ENCODE data around the gene HMGXB3. TPM values are rescaled to one million over a fixed set of nuclear protein-coding genes. Genes with fewer than 3 reads are reported as not detected.

The HMGXB3 gene
- total RNA-seq, 1 experiment from 2014 or later: 26.9 TPM

GRCh38 chr5:150006318-150006717 is 5.8 kb downstream of the HMGXB3 start:
- no peak overlapping the region for H3T11ph ChIP-seq (ENCODE audit: low read length)
- no peak overlapping the region for H2BK20ac ChIP-seq (ENCODE audit: low read depth, low read length, poor library complexity, severe bottlenecking)
- no peak overlapping the region for H3K23ac ChIP-seq (ENCODE audit: insufficient read length, low read depth, low read length)
- no peak overlapping the region for H4K8ac ChIP-seq (replicated peaks; ENCODE audit: insufficient read length, low read depth, low read length)
- no peaks in the 10 kb centered on the region for H3K9me3 ChIP-seq (ENCODE audit: control insufficient read depth, low read depth, low read length)
- H3K79me1 ChIP-seq (ENCODE audit: insufficient read depth, low read depth, low read length, poor library complexity, severe bottlenecking): no peaks in the 10 kb centered on the region
- WGBS (ENCODE audit: extremely low coverage, insufficient read length, low lambda C conversion rate): no CpG with 5 or more reads among the region's 4 CpGs
- no peak overlapping the region for H2BK15ac ChIP-seq (ENCODE audit: low read depth, low read length)
- H4K91ac ChIP-seq (ENCODE audit: insufficient read length, low read depth, low read length): no peak overlapping the region
- Mint-ChIP-seq H3K4me1 (peaks cover 8 to 13% of the 10 kb centered on the region in 2 experiments), H3K27me3 (ENCODE audit: low read depth) (no peaks in the 10 kb centered on the region), H3K9me3 (no peaks in the 10 kb centered on the region), H3K4me3 (no peak overlapping the region), H3K36me3 (ENCODE audit: insufficient read depth in 1 of 3, low read depth in 3 of 3) (peaks cover 26 to 50% (median 43%) of the 10 kb centered on the region in 3 experiments; a peak in 6 of 7 replicates), H3K27ac (no peak overlapping the region)
- no peaks in the 10 kb centered on the region for H3K27me3 ChIP-seq (ENCODE audit: insufficient read depth, low read length)
- H3K18ac ChIP-seq (ENCODE audit: insufficient read length, low read depth, low read length): no peak overlapping the region
- no peak overlapping the region for H3K27ac ChIP-seq (ENCODE audit: insufficient read length, low read depth, low read length)
- H3K4me1 ChIP-seq (ENCODE audit: insufficient read depth, low read length): peaks cover under 1% of the 10 kb centered on the region; the same call in 1 of the 2 replicates
- peaks cover 3% of the 10 kb centered on the region for H3K23me2 ChIP-seq (ENCODE audit: insufficient read length, low read depth, low read length, poor library complexity, severe bottlenecking)
- H3K4me2 ChIP-seq (ENCODE audit: insufficient read depth, insufficient read length, low read length): no peak overlapping the region
- no peak overlapping the region for H2AFZ ChIP-seq (ENCODE audit: low read length)
- H2BK120ac ChIP-seq (ENCODE audit: low read depth, low read length, poor library complexity, severe bottlenecking): no peak overlapping the region
- H2BK5ac ChIP-seq (ENCODE audit: insufficient read length, low read length): no peak overlapping the region
- H2BK12ac ChIP-seq (ENCODE audit: insufficient read length, low read depth, low read length): no peak overlapping the region
- no peaks in the 10 kb centered on the region for H4K20me1 ChIP-seq (ENCODE audit: control insufficient read depth, insufficient read depth, insufficient read length)
- TF ChIP-seq CTCF (conservative IDR thresholded peaks at IDR 0.05): no peak
- H4K5ac ChIP-seq (ENCODE audit: insufficient read length, low read depth, low read length): no peak overlapping the region
- H3K79me2 ChIP-seq (ENCODE audit: insufficient read depth, low read length): no peaks in the 10 kb centered on the region; the same call in 1 of the 2 replicates
- DNase-seq: no peak
- H3K14ac ChIP-seq (ENCODE audit: insufficient read depth, low read length): no peak overlapping the region
- no peak overlapping the region for H3K56ac ChIP-seq (ENCODE audit: insufficient read length, low read depth, low read length)
- H2AK5ac ChIP-seq (ENCODE audit: insufficient read length, low read length): no peak overlapping the region
- no peak overlapping the region for H3K4ac ChIP-seq (ENCODE audit: low read depth, low read length)
- H3K9ac ChIP-seq (ENCODE audit: extremely low read depth, insufficient read length, low read length): no peak overlapping the region

Data from H9 (cell line).